Activated effector memory CD4-positive, alpha-beta T cell treated with Interleukin-2 at 50 U/mL for 16 hours (primary cell): Measurements from ENCODE around the gene SCARB1.

Experiments
- DNase-seq: peaks from one replicate; pipeline ENCODE4 v3.0.0-alpha.2; 2020

The SCARB1 gene

GRCh38 chr12:124754949-124755800 is 108.5 kb downstream of the SCARB1 start:
- no peak for DNase-seq

GRCh38 chr12:124754491-124754890 is 109.2 kb downstream of the SCARB1 start:
- DNase-seq: no peak

GRCh38 chr12:124753993-124754392 is 109.7 kb downstream of the SCARB1 start:
- DNase-seq: no peak

- no peak for DNase-seq
Measured at GRCh38 chr12:124753228-124753591, 110.5 kb downstream of the SCARB1 start.

GRCh38 chr12:124752437-124753227 is 111.0 kb downstream of the SCARB1 start:
- DNase-seq: no peak

GRCh38 chr12:124751654-124752355 is 111.9 kb downstream of the SCARB1 start:
- DNase-seq: no peak

GRCh38 chr12:124750787-124751471 is 112.7 kb downstream of the SCARB1 start:
- no peak for DNase-seq

GRCh38 chr12:124750149-124750656 is 113.5 kb downstream of the SCARB1 start:
- DNase-seq: no peak

- DNase-seq: no peak
Measured at GRCh38 chr12:124749725-124750124, 113.9 kb downstream of the SCARB1 start.

GRCh38 chr12:124747426-124748161 is 116.1 kb downstream of the SCARB1 start:
- no peak for DNase-seq

- DNase-seq: no peak
Measured at GRCh38 chr12:124746649-124747425, 116.8 kb downstream of the SCARB1 start.

GRCh38 chr12:124745891-124746570 is 117.6 kb downstream of the SCARB1 start:
- no peak for DNase-seq

GRCh38 chr12:124745465-124745890 is 118.2 kb downstream of the SCARB1 start:
- no peak for DNase-seq

- no peak for DNase-seq
Measured at GRCh38 chr12:124744659-124745464, 118.8 kb downstream of the SCARB1 start.

GRCh38 chr12:124744273-124744640 is 119.4 kb downstream of the SCARB1 start:
- no peak for DNase-seq

- no peak for DNase-seq
Measured at GRCh38 chr12:124743479-124744272, 120.0 kb downstream of the SCARB1 start.

GRCh38 chr12:124742678-124743077 is 121.0 kb downstream of the SCARB1 start:
- no peak for DNase-seq

GRCh38 chr12:124742111-124742510 is 121.6 kb downstream of the SCARB1 start:
- DNase-seq: no peak

- no peak for DNase-seq
Measured at GRCh38 chr12:124741211-124741610, 122.5 kb downstream of the SCARB1 start.
